GM19238 (cell line): ENCODE data around the gene SLC23A3.
A peak's percentile ranks its signal among the peaks of the same experiment; 100 is the strongest.
"Not testable (repeated sequence)": the region's sequence is repeated elsewhere in the genome, so short reads cannot be mapped to it uniquely, and the experiment has no call there.

Source experiments
- DNase-seq: peaks from one replicate; pipeline ENCODE4 v3.0.0; 2011; ENCODE audit warnings: low spot score; ENCODE audit not compliant: insufficient read length

Gene SLC23A3

DNA sequence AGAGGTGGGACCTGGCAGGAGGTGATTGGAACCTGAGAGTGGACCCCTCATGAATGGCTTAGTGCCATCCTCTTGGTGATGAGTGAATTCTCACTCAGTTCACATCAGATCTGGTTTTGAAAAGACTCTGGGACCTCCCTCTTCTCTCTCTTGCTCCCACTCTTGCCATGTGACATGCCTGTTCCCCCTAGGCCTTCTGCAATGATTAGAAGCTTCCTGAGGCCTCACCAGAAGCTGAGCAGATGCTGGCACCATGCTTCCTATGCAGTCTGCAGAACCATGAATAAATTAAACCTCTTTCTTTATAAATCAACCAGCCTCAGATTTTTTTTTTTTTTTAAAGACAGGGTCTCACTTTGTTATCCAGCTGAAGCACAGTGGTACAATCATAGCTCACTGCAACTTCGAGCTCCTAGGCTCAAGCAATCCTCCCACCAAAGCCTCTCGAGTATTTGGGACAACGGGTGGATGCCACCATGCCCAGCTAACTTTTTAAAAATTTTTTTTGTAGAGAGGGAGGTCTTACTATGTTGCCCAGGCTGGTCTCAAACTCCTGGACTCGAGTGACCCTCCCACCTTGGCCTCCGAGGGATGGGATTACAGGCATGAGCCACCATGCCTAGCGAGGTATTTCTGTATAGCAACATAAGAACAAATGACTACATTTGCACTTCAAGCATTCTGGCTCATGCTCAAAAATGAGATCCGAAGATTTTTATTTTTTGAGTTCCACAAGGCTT is 34.8 kb upstream of the SLC23A3 start:
- DNase-seq, result no peak

GRCh38 chr2:219201331-219201730 is 31.5 kb upstream of the SLC23A3 start:
- DNase-seq, result not testable (repeated sequence)

GRCh38 chr2:219200502-219201326 is 30.9 kb upstream of the SLC23A3 start:
- DNase-seq, result not testable (repeated sequence)

- no peak for DNase-seq
These were observed 29.8 kb upstream of the SLC23A3 start for GRCh38 chr2:219199470-219200211.

DNA sequence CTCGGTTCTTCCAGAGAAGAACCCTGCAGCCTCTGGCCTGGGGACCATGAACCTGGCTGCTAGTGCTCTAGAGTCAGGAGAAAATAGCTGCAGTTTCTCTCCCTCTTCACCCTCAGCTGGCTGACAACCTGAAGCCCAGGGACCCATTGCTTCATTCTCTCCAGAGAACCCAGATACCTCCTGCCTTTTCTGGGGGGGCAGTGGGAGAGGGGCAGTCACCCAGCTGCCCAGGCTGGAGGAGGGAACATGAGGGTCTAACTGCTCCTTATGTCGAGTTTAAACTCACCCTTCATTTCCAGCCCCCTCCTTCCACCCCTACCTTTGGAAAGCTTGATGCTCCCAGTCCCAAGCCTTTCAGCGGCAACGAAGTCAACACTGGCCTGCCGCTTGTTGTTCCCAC is 29.1 kb upstream of the SLC23A3 start:
- DNase-seq, result no peak

DNA sequence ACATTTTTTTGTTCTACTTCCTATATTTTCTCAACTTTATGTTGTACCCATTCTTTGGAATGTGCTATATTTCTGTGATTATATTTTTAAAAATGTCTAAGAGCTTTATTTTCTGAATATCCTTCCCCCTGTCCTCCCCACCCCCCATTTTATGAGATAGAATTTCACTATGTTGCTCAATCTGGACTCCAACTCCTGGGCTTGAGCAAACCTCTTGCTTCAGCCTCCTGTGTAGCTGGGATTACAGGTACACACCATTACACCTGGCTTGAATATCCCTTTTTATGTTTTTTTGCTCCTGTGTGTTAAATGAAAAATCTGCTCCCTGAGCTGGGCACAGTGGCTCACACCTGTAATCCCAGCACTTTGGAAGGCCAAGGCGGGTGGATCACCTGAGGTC is 27.6 kb upstream of the SLC23A3 start:
- no peak for DNase-seq

DNA sequence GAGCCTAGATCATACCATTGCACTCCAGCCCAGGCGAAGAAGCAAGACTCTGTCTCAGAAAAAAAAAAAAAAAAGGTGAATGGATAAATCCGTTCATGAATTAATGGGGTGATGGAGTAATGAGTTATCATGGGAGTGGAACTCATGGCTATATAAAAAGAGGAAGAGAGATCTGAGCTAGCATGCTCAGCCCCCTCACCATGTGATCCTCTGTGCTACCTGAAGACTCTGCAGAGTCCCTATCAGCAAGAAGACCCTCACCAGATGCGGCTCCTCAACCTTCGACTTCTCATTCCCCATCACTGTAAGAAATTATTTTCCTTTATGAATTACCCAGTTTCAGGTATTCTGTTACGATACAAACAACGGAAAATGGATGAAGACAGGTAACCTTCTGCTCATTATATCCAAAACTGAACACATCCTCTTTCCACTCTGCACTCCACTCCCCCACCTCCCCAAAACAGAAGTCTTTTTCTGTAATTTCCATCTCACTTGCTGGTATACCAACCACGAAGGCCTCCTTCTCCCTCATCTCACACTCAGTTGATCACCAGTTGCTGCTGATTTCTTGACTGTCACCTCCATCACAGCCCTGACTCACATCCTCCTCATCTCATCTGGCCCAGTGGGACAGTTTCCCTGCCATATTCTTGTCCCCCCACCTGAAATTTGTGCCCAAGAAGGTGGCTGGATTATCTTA is 17.1 kb upstream of the SLC23A3 start:
- DNase-seq, result no peak

GRCh38 chr2:219184121-219184520 is 14.3 kb upstream of the SLC23A3 start:
- no peak for DNase-seq

DNA sequence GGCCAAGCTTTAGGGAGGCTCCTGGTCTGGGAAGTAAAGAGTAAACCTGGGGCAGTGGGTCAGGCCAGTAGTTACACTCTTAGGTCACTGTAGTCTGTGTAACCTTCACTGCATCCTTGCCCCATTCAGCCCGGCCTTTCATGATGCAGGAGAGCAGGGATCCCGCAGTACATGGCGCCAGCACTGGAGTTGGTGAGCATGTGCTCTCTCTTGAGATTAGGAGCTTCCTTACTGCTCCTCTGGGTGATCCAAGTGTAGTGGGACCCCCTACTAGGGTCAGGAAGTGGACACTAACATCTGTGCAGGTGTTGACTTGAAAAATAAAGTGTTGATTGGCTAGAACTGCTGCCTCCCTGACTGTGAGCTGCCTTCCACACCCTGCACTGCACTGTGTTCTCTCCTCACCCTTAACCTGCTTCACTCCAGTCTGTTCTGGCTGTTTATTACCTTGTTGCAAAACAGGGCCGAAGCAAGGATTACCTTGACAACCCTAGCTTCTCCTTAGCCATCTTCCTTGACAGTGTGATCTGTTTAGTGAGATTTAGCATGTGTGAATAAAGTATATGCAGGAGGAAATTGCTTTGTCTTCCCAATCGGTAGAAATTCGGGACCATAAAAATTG is 13.4 kb upstream of the SLC23A3 start:
- DNase-seq, result no peak

- DNase-seq, result no peak
These were observed 12.7 kb upstream of the SLC23A3 start for GRCh38 chr2:219182331-219183150.

- no peak for DNase-seq
These were observed 11.7 kb upstream of the SLC23A3 start for GRCh38 chr2:219181531-219181930.

DNA sequence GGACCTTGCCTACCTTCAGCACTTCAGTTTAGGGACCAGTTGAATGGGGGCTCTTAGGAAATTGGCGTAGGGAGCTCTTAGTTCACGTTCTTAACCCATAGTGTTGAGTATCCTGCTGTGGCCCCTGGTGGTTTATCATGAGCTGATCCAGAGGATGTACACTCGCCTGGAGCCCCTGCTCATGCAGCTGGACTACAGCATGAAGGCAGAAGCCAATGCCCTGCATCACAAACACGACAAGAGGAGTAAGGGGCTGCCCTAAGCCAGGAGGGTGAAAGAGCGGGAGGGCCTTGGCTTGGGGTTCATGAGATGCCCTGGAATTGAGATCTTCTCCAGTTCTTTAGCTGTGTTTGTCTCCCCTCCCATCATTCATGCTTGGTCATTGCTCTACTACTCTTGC is 11.1 kb upstream of the SLC23A3 start:
- DNase-seq, result no peak

GRCh38 chr2:219179601-219180465 is 10.0 kb upstream of the SLC23A3 start:
- DNase-seq, result no peak

DNA sequence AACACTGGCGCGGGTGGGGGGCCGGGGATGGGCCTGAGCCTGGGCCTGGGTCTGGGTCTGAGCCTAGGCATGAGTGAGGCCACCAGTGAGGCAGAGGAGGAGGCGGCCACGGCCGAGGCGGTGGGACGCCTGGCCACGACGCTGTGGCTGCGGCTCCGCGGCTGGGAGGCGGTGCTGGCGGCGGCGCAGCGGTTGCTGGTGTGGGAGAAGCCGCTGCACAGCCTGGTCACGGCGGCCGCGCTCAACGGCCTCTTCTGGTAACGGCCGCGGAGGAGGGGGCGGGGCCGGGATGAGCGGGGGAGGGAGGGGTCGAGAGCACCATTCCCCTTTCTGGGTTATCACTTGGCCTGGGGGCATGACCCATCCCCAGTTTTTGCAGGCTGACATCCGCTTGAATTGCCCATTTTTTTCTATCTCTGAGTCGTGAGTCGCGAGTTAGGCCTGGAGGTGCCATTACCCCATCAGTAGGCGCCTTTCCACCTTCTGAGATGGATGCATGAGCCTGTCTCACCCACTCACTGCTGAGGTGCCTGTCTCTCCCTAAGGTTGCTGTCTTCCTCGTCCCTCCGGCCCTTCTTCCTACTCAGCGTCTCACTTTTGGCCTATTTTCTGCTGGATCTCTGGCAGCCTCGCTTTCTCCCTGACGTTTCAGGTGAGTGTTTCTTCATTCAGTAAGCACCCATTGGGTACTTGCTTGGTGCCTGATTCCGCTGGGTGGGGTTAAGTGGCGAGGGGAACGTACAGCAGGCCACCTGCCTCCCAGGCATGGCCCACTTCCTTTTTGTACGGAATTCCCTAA is 8.7 kb upstream of the SLC23A3 start:
- DNase-seq, result peak; percentile 19

- peak; percentile 95 for DNase-seq
These were observed 7.9 kb upstream of the SLC23A3 start, which contains the start of gene RETREG2 for GRCh38 chr2:219177552-219178376. RETREG2 (plus strand) TSS chr2:219178275; CDS start chr2:219178353, 78 bp downstream.

GRCh38 chr2:219176818-219177551 is 7.2 kb upstream of the SLC23A3 start, which contains the start of gene CNPPD1:
CNPPD1 (minus strand) TSS chr2:219176925; CDS start chr2:219176828, 97 bp downstream.
- DNase-seq, result peak; percentile 83
